Measurements from ENCODE around the gene DHDDS. TPM values are rescaled to one million over a fixed set of nuclear protein-coding genes. Genes with fewer than 3 reads are reported as not detected.

The DHDDS gene
- total RNA-seq, 4 donors from 2014 or later: 35.6 to 55.8 (median 45.3) TPM

- H3K4me1 ChIP-seq: peaks cover 55% of the 10 kb centered on the region
- no peak for TF ChIP-seq CTCF (IDR thresholded peaks at IDR 0.05)
- peak in 1 of 3 donors; percentile 78 for TF ChIP-seq POLR2AphosphoS5 (IDR thresholded peaks at IDR 0.05)
- peak in 1 of 2 donors; percentile 59 for TF ChIP-seq POLR2A (IDR thresholded peaks at IDR 0.05)
- peak overlapping the region; percentile 99 for H3K27ac ChIP-seq
- no peaks in the 10 kb centered on the region for H3K27me3 ChIP-seq
- peak; percentile 98 for DNase-seq (ENCODE audit: low spot score in 2 of 2)
- peaks cover 36% of the 10 kb centered on the region for H3K36me3 ChIP-seq
- H3K4me3 ChIP-seq: peak overlapping the region; percentile 70
- H3K9me3 ChIP-seq: no peaks in the 10 kb centered on the region
- 6% methylated on average over 39 of the region's 71 CpGs for WGBS
These were observed 41.1 kb downstream of the DHDDS start for GRCh38 chr1:26472901-26473845.

- TF ChIP-seq CTCF (IDR thresholded peaks at IDR 0.05): no peak
- no peak for TF ChIP-seq EP300 (IDR thresholded peaks at IDR 0.05)
- no peak for TF ChIP-seq POLR2AphosphoS5 (IDR thresholded peaks at IDR 0.05)
- TF ChIP-seq POLR2A (IDR thresholded peaks at IDR 0.05): no peak
- WGBS: 97% methylated on average over 1 of the region's 1 CpG
- H3K36me3 ChIP-seq: peaks cover 43% of the 10 kb centered on the region
These were observed 42.7 kb downstream of the DHDDS start for GRCh38 chr1:26474818-26475217.

GRCh38 chr1:26475989-26476388, 43.9 kb downstream of the DHDDS start:
- no peak overlapping the region for H3K27ac ChIP-seq
- TF ChIP-seq CTCF (IDR thresholded peaks at IDR 0.05): no peak
- no peak for TF ChIP-seq POLR2AphosphoS5 (IDR thresholded peaks at IDR 0.05)
- 88% methylated on average over 3 of the region's 3 CpGs for WGBS
- peaks cover 45% of the 10 kb centered on the region for H3K36me3 ChIP-seq
- H3K9me3 ChIP-seq: no peaks in the 10 kb centered on the region
- no peak overlapping the region for H3K4me3 ChIP-seq
- H3K27me3 ChIP-seq: no peaks in the 10 kb centered on the region
- H3K4me1 ChIP-seq: peaks cover 26% of the 10 kb centered on the region
- no peak for DNase-seq (ENCODE audit: low spot score in 2 of 2)

More at GRCh38 chr1:26474818-26475217, 42.7 kb downstream of the DHDDS start:
- H3K9me3 ChIP-seq: no peaks in the 10 kb centered on the region
- H3K4me3 ChIP-seq: no peak overlapping the region
- no peak for DNase-seq (ENCODE audit: low spot score in 2 of 2)
- H3K27ac ChIP-seq: no peak overlapping the region
- H3K27me3 ChIP-seq: no peaks in the 10 kb centered on the region
- peaks cover 38% of the 10 kb centered on the region for H3K4me1 ChIP-seq

DNA sequence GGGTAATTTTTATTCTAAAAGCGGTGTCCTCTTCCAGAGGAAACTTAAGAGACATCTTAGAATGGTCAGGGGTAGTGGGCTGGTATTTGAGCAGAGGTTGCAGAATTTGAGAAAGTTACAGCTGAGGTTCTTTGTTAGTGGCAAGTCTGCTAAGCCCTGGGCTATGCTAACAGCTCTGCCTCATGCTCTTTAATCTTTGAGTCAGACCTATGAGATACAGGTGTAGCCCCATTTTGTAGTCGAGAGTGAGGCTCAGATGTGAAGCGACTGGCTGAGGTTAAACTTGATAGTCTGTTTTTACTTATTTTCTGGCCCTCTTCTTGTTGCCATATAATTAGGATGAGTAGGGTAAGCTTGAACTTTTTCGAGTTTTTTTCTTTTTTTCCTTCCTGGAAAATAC, 44.8 kb downstream of the DHDDS start:
- H3K4me3 ChIP-seq: no peak overlapping the region
- TF ChIP-seq POLR2AphosphoS5 (IDR thresholded peaks at IDR 0.05) (no peak), EP300 (IDR thresholded peaks at IDR 0.05) (no peak), CTCF (IDR thresholded peaks at IDR 0.05) (no peak), POLR2A (IDR thresholded peaks at IDR 0.05) (no peak)
- H3K9me3 ChIP-seq: no peaks in the 10 kb centered on the region
- DNase-seq (ENCODE audit: low spot score in 2 of 2): peak in 1 of 2 donors; percentile 3
- WGBS: 77% methylated on average over 4 of the region's 4 CpGs
- H3K36me3 ChIP-seq: peaks cover 45% of the 10 kb centered on the region
- no peaks in the 10 kb centered on the region for H3K27me3 ChIP-seq
- H3K4me1 ChIP-seq: peaks cover 18% of the 10 kb centered on the region
- H3K27ac ChIP-seq: no peak overlapping the region

GRCh38 chr1:26477446-26478152, 45.5 kb downstream of the DHDDS start:
- H3K4me1 ChIP-seq: peaks cover 18% of the 10 kb centered on the region
- WGBS: 73% methylated on average over 8 of the region's 8 CpGs
- no peak overlapping the region for H3K27ac ChIP-seq
- H3K36me3 ChIP-seq: peaks cover 45% of the 10 kb centered on the region
- no peak for TF ChIP-seq POLR2AphosphoS5 (IDR thresholded peaks at IDR 0.05)
- TF ChIP-seq CTCF (IDR thresholded peaks at IDR 0.05): no peak
- TF ChIP-seq POLR2A (IDR thresholded peaks at IDR 0.05): no peak
- no peak for TF ChIP-seq EP300 (IDR thresholded peaks at IDR 0.05)
- no peaks in the 10 kb centered on the region for H3K27me3 ChIP-seq
- no peak overlapping the region for H3K4me3 ChIP-seq
- H3K9me3 ChIP-seq: no peaks in the 10 kb centered on the region
- DNase-seq (ENCODE audit: low spot score in 2 of 2): peak in 1 of 2 donors; percentile 26
